Uterus (tissue), 4 donors: ENCODE results near the gene SDC1. TPM values are rescaled to one million over a fixed set of nuclear protein-coding genes. Genes with fewer than 3 reads are reported as not detected.
A peak's percentile ranks its signal among the peaks of the same experiment; 100 is the strongest.
"Not testable (repeated sequence)": the region's sequence is repeated elsewhere in the genome, so short reads cannot be mapped to it uniquely, and the experiment has no call there.

Experiments
- DNase-seq, 2 donors: peaks; one replicate each; pipeline ENCODE4 v3.0.0-alpha.2; 2019 to 2020
- H3K27ac ChIP-seq, 2 donors: fragments of 200-600 bp; sonication (generic); 1 replicate in 1 of 2; 2 replicates in 1 of 2; pipeline ENCODE4 v1.5.1; 2016 to 2018
- H3K27me3 ChIP-seq, 2 donors: fragments of 200-600 bp; sonication (generic); one replicate each; pipeline ENCODE4 v1.5.1; 2018 to 2019; ENCODE audit warnings: control low read depth in 1 of 2
- H3K36me3 ChIP-seq, 2 donors: fragments of 200-600 bp; sonication (generic); one replicate each; pipeline ENCODE4 v1.5.1; 2019; ENCODE audit warnings: control low read depth in 1 of 2
- H3K4me1 ChIP-seq, 2 donors: fragments of 200-600 bp; sonication (generic); one replicate each; pipeline ENCODE4 v1.5.1; 2018 to 2019; ENCODE audit warnings: control low read depth in 1 of 2
- H3K4me3 ChIP-seq, 2 donors: fragments of 200-600 bp; sonication (generic); 1 replicate in 1 of 2; 2 replicates in 1 of 2; pipeline ENCODE4 v1.5.1; 2018 to 2019; ENCODE audit warnings: mild to moderate bottlenecking in 1 of 2
- H3K9me3 ChIP-seq, 2 donors: fragments of 200-600 bp; sonication (generic); one replicate each; pipeline ENCODE4 v1.5.1; 2019; ENCODE audit warnings: control low read depth in 1 of 2
- CTCF ChIP-seq, 4 experiments: fragments of 200-600 bp in 2 of 4; fragments of 450-650 bp in 2 of 4; sonication (generic) in 2 of 4; IDR thresholded peaks; one replicate each; pipeline ENCODE4 v1.5.1; 2016 to 2019; ENCODE audit warnings: antibody characterized with exemption in 4 of 4, mild to moderate bottlenecking in 2 of 4, moderate library complexity in 1 of 4
- POLR2A ChIP-seq, 2 donors: fragments of 450-650 bp; IDR thresholded peaks; one replicate each; pipeline ENCODE4 v1.6.1; 2016; ENCODE audit warnings: antibody characterized with exemption in 2 of 2, mild to moderate bottlenecking in 1 of 2, moderate library complexity in 1 of 2
- intact Hi-C: fragments of 100-400 bp; cut with DNase I; formaldehyde crosslinking; loops from one replicate; pipeline ENCODE4 v1.15.1; 2023; ENCODE audit warnings: low total_unique reads
- total RNA-seq, 4 donors: library from RNA; depleted of rRNA in 3 of 4; stranded (reverse); fragments of >200 nt in 3 of 4; gene quantifications; one replicate each; pipeline versions ENCODE4 v1.1.0 to v1.2.4, GENCODE V29; 2014 to 2023
- donor health status: DM: yes; HTN: yes; CAD: no.

SDC1 gene
- total RNA-seq, result 10 to 100 TPM in 1 of 4 donors, 1 to 10 TPM in 1, under 1 TPM in 1, not detected in 1; 0.29 to 30.1 (median 3.0) TPM

- Histone ChIP-seq H3K4me3 (peak within 1 kb of the TSS; percentile 51 to 60), H3K9me3 (no peaks in the 10 kb centered on the region), H3K4me1 (peaks cover 0 to 12% of the 10 kb centered on the region in 2 donors), H3K27ac (peak within 1 kb of the TSS in 1 of 2 donors; percentile 7), H3K27me3 (no peaks in the 10 kb centered on the region), H3K36me3 (no peaks in the 10 kb centered on the region)
- TF ChIP-seq POLR2A (IDR thresholded peaks at IDR 0.05) (no peak), CTCF (IDR thresholded peaks at IDR 0.05) (no peak)
- intact Hi-C loops, result no loop called here
- peak in 1 of 2 donors; percentile 45 for DNase-seq
These were observed at the start of gene SDC1 for GRCh38 chr2:20224716-20225293. SDC1 (minus strand) TSS chr2:20225130; CDS start chr2:20224867, 263 bp downstream.

- Histone ChIP-seq H3K4me1 (no peaks in the 10 kb centered on the region), H3K36me3 (no peaks in the 10 kb centered on the region), H3K27ac (no peak overlapping the region), H3K4me3 (no peak overlapping the region), H3K27me3 (no peaks in the 10 kb centered on the region), H3K9me3 (no peaks in the 10 kb centered on the region)
- no peak for TF ChIP-seq POLR2A (IDR thresholded peaks at IDR 0.05)
- no peak for TF ChIP-seq CTCF (IDR thresholded peaks at IDR 0.05)
- DNase-seq, result no peak
- intact Hi-C loops, result no loop called here
These were observed 48.1 kb upstream of the SDC1 start for GRCh38 chr2:20273042-20273441.

GRCh38 chr2:20268317-20268716 lies 43.4 kb upstream of the SDC1 start:
- DNase-seq, H3K27me3 ChIP-seq, intact Hi-C loops, H3K4me1 ChIP-seq, H3K27ac ChIP-seq, H3K9me3 ChIP-seq, H3K36me3 ChIP-seq, H3K4me3 ChIP-seq: not testable (repeated sequence)

GRCh38 chr2:20267529-20267928 lies 42.6 kb upstream of the SDC1 start:
- intact Hi-C loops, result no loop called here
- TF ChIP-seq POLR2A (IDR thresholded peaks at IDR 0.05), result no peak
- no peak for TF ChIP-seq CTCF (IDR thresholded peaks at IDR 0.05)
- no peak overlapping the region for H3K4me3 ChIP-seq
- DNase-seq, result no peak
- H3K27ac ChIP-seq, result no peak overlapping the region
- no peaks in the 10 kb centered on the region for H3K4me1 ChIP-seq
- no peaks in the 10 kb centered on the region for H3K9me3 ChIP-seq
- no peaks in the 10 kb centered on the region for H3K36me3 ChIP-seq
- no peaks in the 10 kb centered on the region for H3K27me3 ChIP-seq

- intact Hi-C loops, result no loop called here
- Histone ChIP-seq H3K4me1 (no peaks in the 10 kb centered on the region), H3K9me3 (no peaks in the 10 kb centered on the region), H3K36me3 (no peaks in the 10 kb centered on the region), H3K27ac (no peak overlapping the region), H3K4me3 (no peak overlapping the region), H3K27me3 (no peaks in the 10 kb centered on the region)
- DNase-seq, result no peak
- no peak for TF ChIP-seq CTCF (IDR thresholded peaks at IDR 0.05)
- TF ChIP-seq POLR2A (IDR thresholded peaks at IDR 0.05), result no peak
These were observed 39.7 kb upstream of the SDC1 start for GRCh38 chr2:20264629-20265028.

- H3K4me1 ChIP-seq, result no peaks in the 10 kb centered on the region
- no peaks in the 10 kb centered on the region for H3K36me3 ChIP-seq
- no peak overlapping the region for H3K27ac ChIP-seq
- no peaks in the 10 kb centered on the region for H3K27me3 ChIP-seq
- no peak for DNase-seq
- H3K9me3 ChIP-seq, result no peaks in the 10 kb centered on the region
- no peak overlapping the region for H3K4me3 ChIP-seq
- TF ChIP-seq CTCF (IDR thresholded peaks at IDR 0.05), result no peak
- TF ChIP-seq POLR2A (IDR thresholded peaks at IDR 0.05), result no peak
- intact Hi-C loops, result no loop called here
These were observed 32.5 kb upstream of the SDC1 start for GRCh38 chr2:20257411-20257810.
